Aorta (tissue), 5 donors: ENCODE results near the gene MCL1. TPM values are rescaled to one million over a fixed set of nuclear protein-coding genes. Genes with fewer than 3 reads are reported as not detected.
"Not testable (repeated sequence)": the region's sequence is repeated elsewhere in the genome, so short reads cannot be mapped to it uniquely, and the experiment has no call there.

Experiments
- ATAC-seq: fragments of 200-7000 bp; cut with Tn5 transposase; one replicate; pipeline ENCODE4 v1.9.1; 2022; ENCODE audit warnings: moderate library complexity; ENCODE audit not compliant: low FRiP score
- DNase-seq, 2 donors: peaks; one replicate each; pipeline ENCODE4 v3.0.0-alpha.2; 2020
- H3K27ac ChIP-seq, 2 donors: one replicate each; pipeline ENCODE4 v1.5.1; 2013; ENCODE audit warnings: low read length in 2 of 2, mild to moderate bottlenecking in 2 of 2, moderate library complexity in 2 of 2, control low read depth in 1 of 2, inconsistent platforms in 1 of 2, low read depth in 1 of 2
- H3K27me3 ChIP-seq, 2 donors: one replicate each; pipeline ENCODE4 v1.6.1; 2013; ENCODE audit warnings: control low read depth in 1 of 2, low read length in 1 of 2, mild to moderate bottlenecking in 1 of 2, moderate library complexity in 1 of 2; ENCODE audit not compliant: insufficient read depth in 2 of 2, control insufficient read depth in 1 of 2
- H3K36me3 ChIP-seq, 2 donors: one replicate each; pipeline ENCODE4 v1.6.1; 2013; ENCODE audit warnings: control low read depth in 1 of 2, low read length in 1 of 2, mild to moderate bottlenecking in 1 of 2; ENCODE audit not compliant: insufficient read depth in 2 of 2, control insufficient read depth in 1 of 2
- H3K4me1 ChIP-seq, 2 donors: one replicate each; pipeline ENCODE4 v1.6.1; 2013; ENCODE audit warnings: low read length in 2 of 2, control low read depth in 1 of 2, mild to moderate bottlenecking in 1 of 2, moderate library complexity in 1 of 2; ENCODE audit not compliant: insufficient read depth in 2 of 2, control insufficient read depth in 1 of 2
- H3K4me3 ChIP-seq, 2 donors: one replicate each; pipeline ENCODE4 v1.5.1; 2013; ENCODE audit warnings: low read length in 2 of 2, control low read depth in 1 of 2, mild to moderate bottlenecking in 1 of 2
- H3K9me3 ChIP-seq: one replicate; pipeline ENCODE4 v1.6.1; 2013; ENCODE audit warnings: mild to moderate bottlenecking, low read length; ENCODE audit not compliant: control insufficient read depth
- WGBS, 2 donors: extraction: QIAGEN DNeasy Blood & Tissue Kit; methylation state at CpG; one replicate each; pipeline ENCODE4 v1.1.7; 2013; 5-methylcytosine and 5-hydroxymethylcytosine counted together
- intact Hi-C, 2 donors: fragments of 100-400 bp; cut with DNase I; formaldehyde crosslinking; loops; one replicate each; pipeline versions ENCODE4 v1.14.2 to v1.15.0; 2022
- polyA plus RNA-seq, 2 donors: library from polyadenylated mRNA; stranded (reverse); fragments of 200-250 nt; gene quantifications; one replicate each; pipeline ENCODE4 v1.2.3, GENCODE V29; 2013
- total RNA-seq, 2 donors: library from RNA; stranded (reverse); fragmentation: NEBNext Ultra II Directional; extraction: Animal tissue kit (Norgen Biotek cat#: 25700); gene quantifications; one replicate each; pipeline ENCODE4 v1.2.1, GENCODE V29; 2021
- donor health status: healthy with polysubstance abuse.
- donor health status: Bipolar disorder and iron deficiency.
- donor health status: DM: no; HTN: no; CAD: no.
- donor health status: DM: no; HTN: no; CAD: no.
- donor health status: DM: yes; HTN: yes; CAD: no.

MCL1 gene
- total and polyA plus RNA-seq, 4 donors, result 146 to 533 (median 223) TPM

DNA sequence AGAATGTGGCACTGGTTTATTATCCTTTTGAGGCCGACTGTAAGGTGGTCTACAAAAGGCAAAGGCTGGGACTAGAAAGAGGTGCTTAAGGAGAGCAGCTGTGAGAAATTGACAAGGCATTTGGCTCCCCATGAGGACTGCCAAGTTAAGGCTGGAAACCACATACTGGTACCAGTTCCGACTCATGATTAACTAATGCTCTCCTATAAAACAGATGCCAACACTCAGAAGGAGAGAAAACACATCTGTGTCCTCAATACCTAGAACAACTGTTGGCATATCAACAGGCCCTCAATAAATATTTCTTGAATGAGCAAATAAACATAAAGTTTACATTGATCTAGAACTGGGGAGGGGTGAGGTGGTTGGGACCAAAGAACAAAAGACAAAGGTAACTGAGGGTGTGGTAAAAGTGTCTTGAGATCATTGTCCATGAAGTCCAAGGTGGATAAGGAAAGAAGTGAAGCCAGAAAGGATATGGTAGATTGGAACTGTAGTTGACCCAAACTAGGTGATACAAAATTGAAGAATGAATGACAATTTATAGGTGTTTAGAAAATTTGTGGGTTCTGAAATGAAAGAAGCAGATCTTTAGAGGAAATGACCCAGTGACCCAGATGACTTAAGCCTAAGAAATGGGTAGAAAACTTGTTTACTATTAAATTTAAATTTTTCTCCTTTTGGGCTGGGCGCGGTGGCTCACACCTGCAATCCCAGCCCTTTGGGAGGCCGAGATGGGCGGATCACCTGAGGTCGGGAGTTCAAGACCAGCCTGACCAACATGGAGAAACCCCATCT is 16.9 kb upstream of the MCL1 start:
- Histone ChIP-seq H3K36me3 (no peaks in the 10 kb centered on the region), H3K27me3 (no peaks in the 10 kb centered on the region), H3K4me3 (no peak overlapping the region), H3K27ac (no peak overlapping the region), H3K4me1 (no peaks in the 10 kb centered on the region), H3K9me3 (no peaks in the 10 kb centered on the region)
- ATAC-seq (no peak), DNase-seq (no peak)
- intact Hi-C loops, result no loop called here
- WGBS, 2 donors, result 94% methylated on average over 7 of the region's 7 CpGs

GRCh38 chr1:150582371-150582770 is 3.0 kb upstream of the MCL1 start:
- H3K4me1 ChIP-seq, result no peaks in the 10 kb centered on the region
- WGBS, 2 donors, result 94% methylated on average over 2 of the region's 2 CpGs
- no peak overlapping the region for H3K27ac ChIP-seq
- H3K4me3 ChIP-seq, result no peak overlapping the region
- DNase-seq, result no peak
- no peaks in the 10 kb centered on the region for H3K36me3 ChIP-seq
- intact Hi-C loops, result no loop called here
- no peak for ATAC-seq
- no peaks in the 10 kb centered on the region for H3K9me3 ChIP-seq
- no peaks in the 10 kb centered on the region for H3K27me3 ChIP-seq

DNA sequence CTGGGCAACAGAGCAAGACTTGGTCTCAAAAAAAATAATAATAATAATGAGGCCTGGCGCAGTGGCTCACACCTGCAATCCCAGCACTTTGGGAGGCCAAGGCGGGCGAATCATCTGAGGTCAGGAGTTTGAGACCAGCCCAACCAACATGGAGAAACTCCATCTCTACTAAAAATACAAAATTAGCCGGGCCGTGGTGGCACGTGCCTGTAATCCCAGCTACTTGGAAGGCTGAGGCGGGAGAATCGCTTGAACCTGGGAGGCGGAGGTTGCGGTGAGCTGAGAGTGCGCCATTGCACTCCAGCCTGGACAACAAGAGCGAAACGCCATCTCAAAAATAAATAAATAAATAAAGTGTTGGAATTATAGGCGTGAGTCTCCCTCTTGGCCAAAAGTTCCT is 2.6 kb upstream of the MCL1 start:
- H3K4me1 ChIP-seq, DNase-seq, H3K4me3 ChIP-seq, H3K27ac ChIP-seq, ATAC-seq, H3K9me3 ChIP-seq, intact Hi-C loops, H3K27me3 ChIP-seq, H3K36me3 ChIP-seq: not testable (repeated sequence)
- WGBS, 2 donors, result 97 to 99% methylated on average over 14 of the region's 14 CpGs

- ATAC-seq, H3K36me3 ChIP-seq, DNase-seq, H3K27ac ChIP-seq, H3K27me3 ChIP-seq, intact Hi-C loops, H3K4me3 ChIP-seq, H3K9me3 ChIP-seq, H3K4me1 ChIP-seq: not testable (repeated sequence)
- 97 to 98% methylated on average over 7 of the region's 7 CpGs for WGBS, 2 donors
Measured at GRCh38 chr1:150581437-150581836, 2.0 kb upstream of the MCL1 start.

GRCh38 chr1:150580966-150581365 is 1.6 kb upstream of the MCL1 start:
- intact Hi-C loops, ATAC-seq, H3K4me1 ChIP-seq, H3K27ac ChIP-seq, H3K9me3 ChIP-seq, DNase-seq, H3K36me3 ChIP-seq, H3K4me3 ChIP-seq, H3K27me3 ChIP-seq: not testable (repeated sequence)
- WGBS, 2 donors, result 90 to 96% methylated on average over 3 of the region's 3 CpGs

DNA sequence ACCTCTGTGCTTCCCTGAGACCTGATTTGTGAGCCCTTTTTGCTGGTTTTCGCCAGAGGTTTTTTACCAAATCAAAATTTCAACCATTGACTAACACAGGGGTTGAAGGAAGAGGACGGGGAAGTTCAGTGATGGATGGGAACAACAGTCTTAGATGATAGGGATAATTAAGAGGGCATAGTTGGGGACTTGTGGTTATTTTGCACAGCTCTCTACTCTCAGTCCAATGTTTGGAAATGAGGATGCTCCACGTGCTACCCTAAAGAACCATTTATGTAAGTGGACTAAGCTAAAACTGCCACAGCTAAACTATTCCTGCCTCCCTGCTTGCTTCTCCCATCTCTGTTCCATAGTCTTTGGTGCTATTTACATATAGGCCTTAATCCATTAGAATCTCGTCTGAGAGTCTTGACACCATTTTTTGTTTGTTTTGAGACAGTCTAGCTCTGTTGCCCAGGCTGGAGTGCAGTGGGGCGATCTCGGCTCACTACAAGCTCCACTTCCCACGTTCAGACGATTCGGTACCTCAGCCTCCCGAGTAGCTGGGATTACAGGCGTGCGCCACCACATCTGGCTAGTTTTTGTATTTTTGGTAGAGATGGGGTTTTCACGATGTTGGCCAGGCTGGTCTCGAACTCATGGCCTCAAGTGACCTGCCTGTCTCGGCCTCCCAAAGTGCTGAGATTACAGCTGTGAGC is 684 bp upstream of the MCL1 start:
- ATAC-seq (no peak), DNase-seq (no peak)
- Histone ChIP-seq H3K4me1 (no peaks in the 10 kb centered on the region), H3K36me3 (peaks cover 4 to 6% of the 10 kb centered on the region in 2 donors), H3K27ac (peak overlapping the region; percentile 80 to 98), H3K4me3 (peak overlapping the region; percentile 45 to 87), H3K27me3 (no peaks in the 10 kb centered on the region), H3K9me3 (no peaks in the 10 kb centered on the region)
- 59 to 65% methylated on average over 15 of the region's 15 CpGs for WGBS, 2 donors
- intact Hi-C loops, result loop anchor here (2.0 kb wide), 1 partner anchor 33 kb away; no protein-coding TSS in a partner anchor

DNA sequence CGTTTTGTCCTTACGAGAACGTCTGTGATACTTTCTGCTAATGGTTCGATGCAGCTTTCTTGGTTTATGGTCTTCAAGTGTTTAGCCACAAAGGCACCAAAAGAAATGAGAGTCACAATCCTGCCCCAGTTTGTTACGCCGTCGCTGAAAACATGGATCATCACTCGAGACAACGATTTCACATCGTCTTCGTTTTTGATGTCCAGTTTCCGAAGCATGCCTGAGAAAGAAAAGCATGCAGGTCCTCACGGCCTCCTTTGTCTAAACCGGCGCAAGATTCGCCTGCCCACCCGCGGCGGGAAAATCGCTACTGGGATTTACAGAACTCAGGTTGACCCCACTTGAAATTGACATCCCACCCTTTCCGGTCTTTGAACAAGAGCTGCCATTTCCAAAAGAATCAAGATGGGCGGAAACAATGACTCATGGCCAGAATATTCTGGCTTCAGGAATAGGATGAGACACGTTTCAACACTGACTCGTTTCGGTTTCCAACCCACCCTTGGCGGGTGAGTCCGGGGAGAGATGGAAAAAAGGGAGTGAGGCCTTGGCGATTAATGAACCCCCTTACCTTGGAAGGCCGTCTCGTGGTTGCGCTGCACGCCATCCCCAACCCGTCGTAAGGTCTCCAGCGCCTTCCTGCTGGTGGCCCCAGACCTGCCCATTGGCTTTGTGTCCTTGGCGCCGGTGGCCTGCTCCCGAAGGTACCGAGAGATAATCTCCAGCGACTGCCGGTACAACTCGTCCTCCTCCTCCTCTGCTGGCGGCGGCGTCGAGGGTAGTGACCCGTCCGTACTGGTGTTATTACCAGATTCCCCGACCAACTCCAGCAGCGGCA is 919 bp downstream of the MCL1 start:
- peak overlapping the region; percentile 90 to 99 for H3K27ac ChIP-seq
- no peaks in the 10 kb centered on the region for H3K9me3 ChIP-seq
- H3K4me3 ChIP-seq, result peak overlapping the region; percentile 94 to 95
- no peaks in the 10 kb centered on the region for H3K4me1 ChIP-seq
- peak; percentile 72 to 90 for DNase-seq
- H3K36me3 ChIP-seq, result peaks cover 4 to 8% of the 10 kb centered on the region in 2 donors
- WGBS, 2 donors, result 0% methylated on average over 50 of the region's 50 CpGs
- ATAC-seq, result peak; percentile 65
- intact Hi-C loops, result loop anchor here (1.0 to 2.0 kb wide), 2 partner anchors 17 to 34 kb away; no protein-coding TSS in a partner anchor
- no peaks in the 10 kb centered on the region for H3K27me3 ChIP-seq

DNA sequence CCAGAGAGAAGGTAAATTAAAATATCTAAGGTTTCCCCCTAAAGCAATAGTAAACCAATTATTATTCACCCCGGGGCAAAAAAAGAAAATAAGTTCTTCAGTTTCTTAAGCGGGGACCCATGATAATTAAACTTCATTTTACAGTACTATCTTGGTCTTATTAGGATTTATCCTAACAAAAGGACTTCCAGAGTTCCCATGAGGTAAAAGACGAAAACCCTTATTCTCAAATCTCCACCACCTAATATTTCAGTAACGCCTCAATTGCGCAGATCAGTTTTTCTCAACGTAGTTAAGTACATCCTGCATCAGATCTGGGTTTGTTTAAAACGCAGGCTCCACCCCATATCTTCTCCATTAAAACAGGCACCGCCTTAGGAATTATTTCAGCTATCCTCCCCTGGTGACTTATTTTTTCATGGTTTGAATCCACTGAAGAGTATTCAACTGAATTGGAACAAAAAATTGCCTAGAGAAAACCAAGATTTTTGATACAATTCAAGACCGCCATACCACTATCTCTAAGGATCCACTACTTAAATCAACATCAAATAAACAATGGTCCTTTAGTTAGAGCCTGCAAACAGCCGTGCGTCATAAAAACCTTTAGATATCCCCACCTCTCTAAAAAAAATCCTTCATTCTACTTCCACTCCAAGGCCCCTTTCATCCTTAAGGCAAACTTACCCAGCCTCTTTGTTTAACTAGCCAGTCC is 1.7 kb downstream of the MCL1 start:
- H3K27ac ChIP-seq, result peak overlapping the region; percentile 90 to 99
- H3K9me3 ChIP-seq, result no peaks in the 10 kb centered on the region
- 0% methylated on average over 11 of the region's 11 CpGs for WGBS, 2 donors
- H3K4me1 ChIP-seq, result peaks cover 0 to 2% of the 10 kb centered on the region in 2 donors
- DNase-seq (no peak), ATAC-seq (no peak)
- intact Hi-C loops, result loop anchor here (1.0 to 2.0 kb wide), 3 partner anchors 16 to 43 kb away; no protein-coding TSS in a partner anchor
- H3K27me3 ChIP-seq, result no peaks in the 10 kb centered on the region
- H3K4me3 ChIP-seq, result peak overlapping the region; percentile 94 to 95
- peaks cover 4 to 10% of the 10 kb centered on the region in 2 donors for H3K36me3 ChIP-seq
